ENCODE data around the gene ZNF770. TPM values are rescaled to one million over a fixed set of nuclear protein-coding genes. Genes with fewer than 3 reads are reported as not detected.
"Not testable (repeated sequence)": the region's sequence is repeated elsewhere in the genome, so short reads cannot be mapped to it uniquely, and the experiment has no call there.

Gene ZNF770
- polyA plus RNA-seq, 2 of the 4 experiments (the other 2 are of a cell fraction) = 24.9 to 46.2 TPM

GRCh38 chr15:34928349-34928748 is 59.7 kb downstream of the ZNF770 start:
- FAIRE-seq, POLR2A ChIA-PET, CTCF ChIA-PET: not testable (repeated sequence)

More at GRCh38 chr15:34928349-34928748, 59.7 kb downstream of the ZNF770 start:
- H3K4me2 ChIP-seq; H3K27ac ChIP-seq; H3K9me3 ChIP-seq; ATAC-seq; DNase-seq (ENCODE audit: low read depth in 1 of 2, low spot score in 1 of 2); H3K4me3 ChIP-seq; H3K4me1 ChIP-seq: not testable (repeated sequence)
- TF ChIP-seq KDM1A (IDR thresholded peaks at IDR 0.05; ENCODE audit: low read depth) = peak; percentile 57
- WGBS (ENCODE audit: missing lambda C conversion rate) = 95% methylated on average over 6 of the region's 6 CpGs

Other genes with a start within 250 kb of the ZNF770 start
- gene GJD2, start 233.3 kb downstream of the ZNF770 start, polyA plus RNA-seq (2011; rRNA removed) = not detected in 2 replicates
- gene GJD2, start 233.3 kb downstream of the ZNF770 start, polyA plus RNA-seq (2017; fragmentation: RNase III; extraction: RNeasy Plus Mini Kit Qiagen cat#74134 plus additional on column Dnase treatment) = not detected in 3 replicates
- 0.19 and 0.22 TPM in 2 replicates for gene ACTC1, start 192.7 kb downstream of the ZNF770 start, polyA plus RNA-seq (2011; rRNA removed)
- gene ACTC1, start 192.7 kb downstream of the ZNF770 start, polyA plus RNA-seq (2017; fragmentation: RNase III; extraction: RNeasy Plus Mini Kit Qiagen cat#74134 plus additional on column Dnase treatment) = 0.43 to 1.1 TPM (median 1.0 TPM) in 3 replicates
- 51.6 and 58.5 TPM in 2 replicates for gene AQR, start 18.5 kb downstream of the ZNF770 start, polyA plus RNA-seq (2011; rRNA removed)
- gene AQR, start 18.5 kb downstream of the ZNF770 start, polyA plus RNA-seq (2017; fragmentation: RNase III; extraction: RNeasy Plus Mini Kit Qiagen cat#74134 plus additional on column Dnase treatment) = 21.7 to 22.3 TPM (median 21.9 TPM) in 3 replicates
- not detected in 2 replicates for gene NANOGP8, start 97.0 kb upstream of the ZNF770 start, polyA plus RNA-seq (2011; rRNA removed)
- gene NANOGP8, start 97.0 kb upstream of the ZNF770 start, polyA plus RNA-seq (2017; fragmentation: RNase III; extraction: RNeasy Plus Mini Kit Qiagen cat#74134 plus additional on column Dnase treatment) = not detected in 3 replicates